ENCODE data around the gene CHRNB2. TPM values are rescaled to one million over a fixed set of nuclear protein-coding genes. Genes with fewer than 3 reads are reported as not detected.
"Not testable (repeated sequence)": the region's sequence is repeated elsewhere in the genome, so short reads cannot be mapped to it uniquely, and the experiment has no call there.

The CHRNB2 gene
- not detected in 2 replicates for total RNA-seq

GRCh38 chr1:154567386-154568156 lies at the start of gene CHRNB2:
Gene CHRNB2 (plus strand): TSS chr1:154567778. CDS start chr1:154568045, 267 bp downstream.
- intact Hi-C loops (cut with micrococcal nuclease) = loop anchor here (1.0 kb wide), 1 partner anchor 8 kb away; no protein-coding TSS in a partner anchor

GRCh38 chr1:154519591-154519991 lies 48.0 kb upstream of the CHRNB2 start:
- intact Hi-C loops (cut with micrococcal nuclease) = no loop called here

- intact Hi-C loops (cut with micrococcal nuclease) = no loop called here
Measured at GRCh38 chr1:154520333-154520732, 47.2 kb upstream of the CHRNB2 start.

GRCh38 chr1:154521695-154522094 lies 45.9 kb upstream of the CHRNB2 start:
- intact Hi-C loops (cut with micrococcal nuclease) = no loop called here

GRCh38 chr1:154524881-154525280 lies 42.7 kb upstream of the CHRNB2 start:
- intact Hi-C loops (cut with micrococcal nuclease) = no loop called here

GRCh38 chr1:154527192-154527591 lies 40.4 kb upstream of the CHRNB2 start:
- intact Hi-C loops (cut with micrococcal nuclease) = no loop called here

GRCh38 chr1:154529308-154529707 lies 38.3 kb upstream of the CHRNB2 start:
- intact Hi-C loops (cut with micrococcal nuclease) = no loop called here

- intact Hi-C loops (cut with micrococcal nuclease) = not testable (repeated sequence)
Measured at GRCh38 chr1:154531950-154532349, 35.6 kb upstream of the CHRNB2 start.

GRCh38 chr1:154533952-154534844 lies 33.4 kb upstream of the CHRNB2 start:
- intact Hi-C loops (cut with micrococcal nuclease) = no loop called here

- intact Hi-C loops (cut with micrococcal nuclease) = no loop called here
Measured at GRCh38 chr1:154536570-154536969, 31.0 kb upstream of the CHRNB2 start.

- intact Hi-C loops (cut with micrococcal nuclease) = no loop called here
Measured at GRCh38 chr1:154539486-154540483, 27.8 kb upstream of the CHRNB2 start.

GRCh38 chr1:154541231-154541630 lies 26.3 kb upstream of the CHRNB2 start:
- intact Hi-C loops (cut with micrococcal nuclease) = no loop called here

GRCh38 chr1:154546264-154547063 lies 21.1 kb upstream of the CHRNB2 start:
- intact Hi-C loops (cut with micrococcal nuclease) = loop anchor here (1.0 to 2.0 kb wide), 3 partner anchors 66 to 274 kb away; partner anchors contain the start of genes ATP8B2 and HAX1

- intact Hi-C loops (cut with micrococcal nuclease) = loop anchor here (2.0 kb wide), 2 partner anchors 222 to 274 kb away; partner anchors contain the start of genes ATP8B2 and HAX1
Measured at GRCh38 chr1:154547105-154547732, 20.4 kb upstream of the CHRNB2 start.

GRCh38 chr1:154548028-154548427 lies 19.6 kb upstream of the CHRNB2 start:
- intact Hi-C loops (cut with micrococcal nuclease) = no loop called here

- intact Hi-C loops (cut with micrococcal nuclease) = no loop called here
Measured at GRCh38 chr1:154549202-154549770, 18.3 kb upstream of the CHRNB2 start.

- intact Hi-C loops (cut with micrococcal nuclease) = no loop called here
Measured at GRCh38 chr1:154550070-154550469, 17.5 kb upstream of the CHRNB2 start.

GRCh38 chr1:154550657-154551056 lies 16.9 kb upstream of the CHRNB2 start:
- intact Hi-C loops (cut with micrococcal nuclease) = no loop called here

GRCh38 chr1:154551474-154551873 lies 16.1 kb upstream of the CHRNB2 start:
- intact Hi-C loops (cut with micrococcal nuclease) = no loop called here

All from T-helper 1 cell treated with Interleukin-12 subunit alpha and Interleukin-12 subunit beta and Interleukin-4 antibody, amounts not matched to agents 30 ng/mL and 1 ng/mL, for 36 hours (primary cell).